ENCODE measurements around the gene LRRC75B. TPM values are rescaled to one million over a fixed set of nuclear protein-coding genes. Genes with fewer than 3 reads are reported as not detected.
"Not testable (repeated sequence)": the region's sequence is repeated elsewhere in the genome, so short reads cannot be mapped to it uniquely, and the experiment has no call there.

The LRRC75B gene
- total RNA-seq, 1 donor: 6.0 TPM

GRCh38 chr22:24554313-24555164 lies 38.3 kb downstream of the LRRC75B start, which contains the start of gene GUCD1:
Gene GUCD1, minus strand, starts transcription at chr22:24555138. Its CDS starts 147 bp downstream, at chr22:24554991.
- peak; percentile 43 for DNase-seq (ENCODE audit: low read depth)
- TF ChIP-seq CTCF (IDR thresholded peaks at IDR 0.05; ENCODE audit: insufficient read depth, low read length): no peak
- peak within 1 kb of the TSS; percentile 91 for H3K4me3 ChIP-seq (ENCODE audit: low read depth, low read length)

- peak; percentile 16 for DNase-seq (ENCODE audit: low read depth)
- no peak for TF ChIP-seq CTCF (IDR thresholded peaks at IDR 0.05; ENCODE audit: insufficient read depth, low read length)
- H3K4me3 ChIP-seq (ENCODE audit: low read depth, low read length): peak overlapping the region; percentile 91
Measured at GRCh38 chr22:24553597-24554312, 39.1 kb downstream of the LRRC75B start.

GRCh38 chr22:24552503-24553286 lies 40.2 kb downstream of the LRRC75B start:
- H3K4me3 ChIP-seq (ENCODE audit: low read depth, low read length): peak overlapping the region; percentile 91

GRCh38 chr22:24550902-24551435 lies 41.9 kb downstream of the LRRC75B start:
- no peak overlapping the region for H3K4me3 ChIP-seq (ENCODE audit: low read depth, low read length)
- no peak for DNase-seq (ENCODE audit: low read depth)
- no peak for TF ChIP-seq CTCF (IDR thresholded peaks at IDR 0.05; ENCODE audit: insufficient read depth, low read length)

More at GRCh38 chr22:24552503-24553286, 40.2 kb downstream of the LRRC75B start:
- not testable (repeated sequence) for DNase-seq (ENCODE audit: low read depth)

GRCh38 chr22:24550028-24550901 lies 42.6 kb downstream of the LRRC75B start:
- DNase-seq (ENCODE audit: low read depth): peak; percentile 15
- no peak for TF ChIP-seq CTCF (IDR thresholded peaks at IDR 0.05; ENCODE audit: insufficient read depth, low read length)
- H3K4me3 ChIP-seq (ENCODE audit: low read depth, low read length): no peak overlapping the region

- no peak for DNase-seq (ENCODE audit: low read depth)
Measured at GRCh38 chr22:24548812-24549211, 44.1 kb downstream of the LRRC75B start.

More at GRCh38 chr22:24548812-24549211, 44.1 kb downstream of the LRRC75B start:
- TF ChIP-seq CTCF (IDR thresholded peaks at IDR 0.05; ENCODE audit: insufficient read depth, low read length): no peak
- no peak overlapping the region for H3K4me3 ChIP-seq (ENCODE audit: low read depth, low read length)

Data from fibroblast of the aortic adventitia (primary cell).